CD14-positive monocyte (primary cell): ENCODE results near the gene TNFAIP8L1. TPM values are rescaled to one million over a fixed set of nuclear protein-coding genes. Genes with fewer than 3 reads are reported as not detected.

Experiments used
- DNase-seq, 3 donors: peaks; one replicate each; pipeline ENCODE4 v3.0.0-alpha.2; 2011 to 2022
- H2AFZ ChIP-seq: 2 replicates; pipeline ENCODE4 v1.6.0; 2012; ENCODE audit warnings: mild to moderate bottlenecking, low read depth, low read length, inconsistent platforms; ENCODE audit not compliant: insufficient read depth, poor library complexity, severe bottlenecking
- H3K27ac ChIP-seq, 2 donors: 1 replicate in 1 of 2; 2 replicates in 1 of 2; pipeline ENCODE4 v1.5.1; 2012 to 2013; ENCODE audit warnings: low read length in 2 of 2, control low read depth in 1 of 2, inconsistent platforms in 1 of 2, low read depth in 1 of 2, mild to moderate bottlenecking in 1 of 2
- H3K27me3 ChIP-seq, 2 donors: one replicate each; pipeline versions ENCODE4 v1.6.0 to v1.6.1; 2011 to 2013; ENCODE audit warnings: low read length in 2 of 2; ENCODE audit not compliant: control insufficient read depth in 2 of 2, insufficient read depth in 2 of 2
- H3K36me3 ChIP-seq, 2 donors: replicated peaks in 1 of 2; 1 replicate in 1 of 2; 2 replicates in 1 of 2; pipeline versions ENCODE4 v1.5.1 to v1.6.1; 2012 to 2013; ENCODE audit warnings: low read length in 2 of 2, control low read depth in 1 of 2, inconsistent platforms in 1 of 2, mild to moderate bottlenecking in 1 of 2; ENCODE audit not compliant: insufficient read depth in 2 of 2, control insufficient read depth in 1 of 2
- H3K4me1 ChIP-seq, 2 donors: 1 replicate in 1 of 2; 2 replicates in 1 of 2; pipeline versions ENCODE4 v1.5.1 to v1.6.1; 2012 to 2013; ENCODE audit warnings: low read length in 2 of 2, control low read depth in 1 of 2, inconsistent platforms in 1 of 2, mild to moderate bottlenecking in 1 of 2, moderate library complexity in 1 of 2; ENCODE audit not compliant: insufficient read depth in 2 of 2, control insufficient read depth in 1 of 2
- H3K4me2 ChIP-seq: replicated peaks from 2 replicates; pipeline ENCODE3; 2012; ENCODE audit warnings: low read length, moderate library complexity, mild to moderate bottlenecking; ENCODE audit not compliant: poor library complexity, severe bottlenecking; ENCODE audit errors: extremely low read depth
- H3K4me3 ChIP-seq, 3 experiments: fragments of 200-600 bp in 1 of 3; sonication (generic) in 1 of 3; replicated peaks in 1 of 3; 1 replicate in 2 of 3; 2 replicates in 1 of 3; pipeline ENCODE4 v1.5.1; 2011 to 2013; ENCODE audit warnings: low read length in 3 of 3, mild to moderate bottlenecking in 3 of 3, control low read depth in 2 of 3, low read depth in 2 of 3, inconsistent platforms in 1 of 3, moderate library complexity in 1 of 3
- H3K79me2 ChIP-seq: 2 replicates; pipeline ENCODE4 v1.6.0; 2012; ENCODE audit warnings: mild to moderate bottlenecking, control low read depth, inconsistent platforms, low read length, moderate library complexity; ENCODE audit not compliant: insufficient read depth
- H3K9ac ChIP-seq: 2 replicates; pipeline ENCODE4 v1.6.0; 2017; ENCODE audit warnings: low read length, mild to moderate bottlenecking; ENCODE audit not compliant: insufficient read depth, poor library complexity, severe bottlenecking
- H3K9me3 ChIP-seq, 2 donors: replicated peaks in 1 of 2; 1 replicate in 1 of 2; 2 replicates in 1 of 2; pipeline versions ENCODE4 v1.5.1 to v1.6.1; 2012 to 2013; ENCODE audit warnings: low read length in 2 of 2, control low read depth in 1 of 2; ENCODE audit not compliant: control insufficient read depth in 1 of 2, insufficient read depth in 1 of 2
- H4K20me1 ChIP-seq: 2 replicates; pipeline ENCODE4 v1.6.0; 2012; ENCODE audit warnings: mild to moderate bottlenecking, low read length, control low read depth, moderate library complexity; ENCODE audit not compliant: insufficient read depth
- H3K27ac Mint-ChIP-seq, 7 donors: one replicate each; pipeline ENCODE4 v1.8.0; 2020; ENCODE audit warnings: mild to moderate bottlenecking in 7 of 7, mixed read lengths in 7 of 7, moderate library complexity in 6 of 7, inconsistent platforms in 2 of 7
- H3K27me3 Mint-ChIP-seq, 3 donors: one replicate each; pipeline ENCODE4 v1.8.0; 2021 to 2022; ENCODE audit warnings: low read depth in 3 of 3, mild to moderate bottlenecking in 3 of 3, mixed read lengths in 3 of 3, moderate library complexity in 3 of 3, inconsistent platforms in 1 of 3
- H3K36me3 Mint-ChIP-seq, 2 donors: one replicate each; pipeline ENCODE4 v1.8.0; 2020; ENCODE audit warnings: mixed read lengths in 2 of 2, inconsistent platforms in 1 of 2, mild to moderate bottlenecking in 1 of 2
- H3K4me1 Mint-ChIP-seq: one replicate; pipeline ENCODE4 v1.8.0; 2020; ENCODE audit warnings: mild to moderate bottlenecking, mixed read lengths
- H3K4me3 Mint-ChIP-seq, 2 donors: one replicate each; pipeline ENCODE4 v1.8.0; 2020; ENCODE audit warnings: mild to moderate bottlenecking in 2 of 2, mixed read lengths in 2 of 2, moderate library complexity in 1 of 2
- H3K9me3 Mint-ChIP-seq, 7 donors: one replicate each; pipeline ENCODE4 v1.8.0; 2020 to 2022; ENCODE audit warnings: mixed read lengths in 7 of 7, mild to moderate bottlenecking in 6 of 7, moderate library complexity in 6 of 7, inconsistent platforms in 2 of 7
- WGBS: methylation state at CpG from one replicate; pipeline ENCODE4 v1.1.5; 2013; ENCODE audit warnings: missing lambda C conversion rate; ENCODE audit not compliant: insufficient coverage; 5-methylcytosine and 5-hydroxymethylcytosine counted together
- intact Hi-C, 2 donors: fragments of 100-400 bp; cut with micrococcal nuclease; formaldehyde crosslinking; loops; one replicate each; pipeline versions ENCODE4 v1.15.0 to v1.15.1; 2023
- polyA plus RNA-seq, 3 donors: library from polyadenylated mRNA; depleted of rRNA in 1 of 3; unstranded in 2 of 3; stranded (reverse) in 1 of 3; fragments of 300-500 nt in 2 of 3; fragments of >200 nt in 1 of 3; fragmentation: Illumina TruSeq in 2 of 3; gene quantifications; 1 replicate in 2 of 3; 2 replicates in 1 of 3; pipeline ENCODE4 v1.2.3, GENCODE V29; 2012 to 2021
- TF ChIP-seq, protein P1 (sequence below): fragments of 200-600 bp; IDR thresholded peaks from one replicate; pipeline ENCODE4 v1.8.0; 2022; ENCODE audit warnings: antibody characterized with exemption, mild to moderate bottlenecking

The TNFAIP8L1 gene
- polyA plus RNA-seq, 3 donors = 1.8 to 3.9 (median 3.7) TPM

DNA sequence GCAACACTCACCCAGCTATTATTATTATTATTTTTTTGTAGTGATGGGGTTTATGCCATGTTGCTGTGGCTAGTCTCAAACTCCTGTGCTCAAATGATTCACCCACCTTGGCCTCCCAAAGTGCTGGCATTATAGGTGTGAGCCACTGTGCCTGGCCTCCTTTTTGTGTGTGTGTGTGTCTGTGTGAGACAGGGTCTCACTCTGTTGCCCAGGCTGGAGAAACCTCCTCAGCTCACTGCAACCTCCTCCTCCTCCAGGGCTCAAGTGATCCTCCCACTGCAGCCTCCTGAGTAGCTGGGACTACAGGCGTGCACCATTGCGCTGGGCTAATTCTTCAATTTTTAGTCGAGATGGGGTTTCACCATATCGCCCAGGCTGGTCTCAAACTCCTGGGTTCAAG is 34.4 kb downstream of the TNFAIP8L1 start:
- Mint-ChIP-seq H3K27me3 (peaks cover 0 to 2% (median 0%) of the 10 kb centered on the region in 3 donors), H3K9me3 (no peaks in the 10 kb centered on the region), H3K4me3 (no peak overlapping the region), H3K36me3 (peaks cover 24 to 48% of the 10 kb centered on the region in 2 donors), H3K4me1 (peaks cover 8% of the 10 kb centered on the region), H3K27ac (peak overlapping the region in 3 of 7 donors; percentile 53 to 75 (median 66))
- intact Hi-C loops = loop anchor here (5.0 to 10.0 kb wide), 2 partner anchors 119 to 349 kb away; partner anchors contain the start of gene FEM1A (in 1 of the 2)
- Histone ChIP-seq H3K27me3 (no peaks in the 10 kb centered on the region), H3K4me2 (no peak overlapping the region), H3K4me3 (no peak overlapping the region), H2AFZ (no peak overlapping the region), H4K20me1 (peaks cover 1% of the 10 kb centered on the region), H3K9ac (no peak overlapping the region), H3K9me3 (no peaks in the 10 kb centered on the region), H3K27ac (no peak overlapping the region), H3K36me3 (peaks cover 23 to 31% of the 10 kb centered on the region in 2 donors), H3K4me1 (peaks cover 10 to 11% of the 10 kb centered on the region in 2 donors), H3K79me2 (peaks cover 11% of the 10 kb centered on the region)
- 94% methylated on average over 4 of the region's 4 CpGs for WGBS
- TF ChIP-seq, protein P1, sequence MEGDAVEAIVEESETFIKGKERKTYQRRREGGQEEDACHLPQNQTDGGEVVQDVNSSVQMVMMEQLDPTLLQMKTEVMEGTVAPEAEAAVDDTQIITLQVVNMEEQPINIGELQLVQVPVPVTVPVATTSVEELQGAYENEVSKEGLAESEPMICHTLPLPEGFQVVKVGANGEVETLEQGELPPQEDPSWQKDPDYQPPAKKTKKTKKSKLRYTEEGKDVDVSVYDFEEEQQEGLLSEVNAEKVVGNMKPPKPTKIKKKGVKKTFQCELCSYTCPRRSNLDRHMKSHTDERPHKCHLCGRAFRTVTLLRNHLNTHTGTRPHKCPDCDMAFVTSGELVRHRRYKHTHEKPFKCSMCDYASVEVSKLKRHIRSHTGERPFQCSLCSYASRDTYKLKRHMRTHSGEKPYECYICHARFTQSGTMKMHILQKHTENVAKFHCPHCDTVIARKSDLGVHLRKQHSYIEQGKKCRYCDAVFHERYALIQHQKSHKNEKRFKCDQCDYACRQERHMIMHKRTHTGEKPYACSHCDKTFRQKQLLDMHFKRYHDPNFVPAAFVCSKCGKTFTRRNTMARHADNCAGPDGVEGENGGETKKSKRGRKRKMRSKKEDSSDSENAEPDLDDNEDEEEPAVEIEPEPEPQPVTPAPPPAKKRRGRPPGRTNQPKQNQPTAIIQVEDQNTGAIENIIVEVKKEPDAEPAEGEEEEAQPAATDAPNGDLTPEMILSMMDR = no peak
- no peak for DNase-seq

DNA sequence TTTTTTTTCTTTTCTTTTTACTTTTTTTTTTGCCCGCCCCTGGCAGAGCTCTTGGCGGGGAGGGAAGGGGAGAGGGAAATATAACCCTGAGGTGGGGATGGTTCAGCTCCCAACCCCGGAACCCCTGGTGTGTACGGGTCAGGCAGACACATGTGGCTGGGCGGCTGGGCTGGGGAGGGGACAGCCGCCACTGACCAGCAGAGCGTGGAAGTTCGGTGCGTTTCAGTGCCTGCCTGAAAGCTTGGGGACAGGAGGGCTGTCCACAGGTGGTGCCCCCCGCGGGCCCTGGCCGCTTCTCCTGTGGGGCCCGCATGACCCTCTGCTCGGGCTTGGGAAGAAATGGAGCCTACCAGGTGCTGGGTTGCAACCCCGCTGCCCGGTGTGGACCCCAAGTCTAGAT is 36.0 kb downstream of the TNFAIP8L1 start:
- H3K27me3 ChIP-seq = no peaks in the 10 kb centered on the region
- no peak for DNase-seq
- WGBS = 94% methylated on average over 15 of the region's 16 CpGs
- H4K20me1 ChIP-seq = no peaks in the 10 kb centered on the region
- no peak overlapping the region for H2AFZ ChIP-seq
- TF ChIP-seq, protein P1 = no peak
- intact Hi-C loops = loop anchor here in 1 of 2 donors (10.0 kb wide), 1 partner anchor 351 kb away; no protein-coding TSS in a partner anchor
- H3K27ac ChIP-seq = no peak overlapping the region
- no peaks in the 10 kb centered on the region for H3K9me3 ChIP-seq
- H3K36me3 Mint-ChIP-seq = peaks cover 27 to 59% of the 10 kb centered on the region in 2 donors
- no peak overlapping the region for H3K27ac Mint-ChIP-seq
- H3K4me1 Mint-ChIP-seq = no peaks in the 10 kb centered on the region
- H3K27me3 Mint-ChIP-seq = peaks cover 0 to 2% (median 0%) of the 10 kb centered on the region in 3 donors
- H3K4me2 ChIP-seq = no peak overlapping the region
- no peaks in the 10 kb centered on the region for H3K4me1 ChIP-seq
- H3K9ac ChIP-seq = no peak overlapping the region
- H3K36me3 ChIP-seq = peaks cover 32 to 41% of the 10 kb centered on the region in 2 donors
- no peaks in the 10 kb centered on the region for H3K79me2 ChIP-seq
- H3K4me3 Mint-ChIP-seq = no peak overlapping the region
- peaks cover 0 to 2% (median 0%) of the 10 kb centered on the region in 7 donors for H3K9me3 Mint-ChIP-seq
- no peak overlapping the region for H3K4me3 ChIP-seq
